Measurements from ENCODE around the gene ITGA2.
"Not testable (repeated sequence)": the region's sequence is repeated elsewhere in the genome, so short reads cannot be mapped to it uniquely, and the experiment has no call there.

ITGA2 gene

GRCh38 chr5:52989025-52989780 lies at the start of gene ITGA2:
Gene ITGA2 (plus strand): TSS chr5:52989352. CDS start chr5:52989469, 117 bp downstream.
- DNase-seq: peak; percentile 90

DNA sequence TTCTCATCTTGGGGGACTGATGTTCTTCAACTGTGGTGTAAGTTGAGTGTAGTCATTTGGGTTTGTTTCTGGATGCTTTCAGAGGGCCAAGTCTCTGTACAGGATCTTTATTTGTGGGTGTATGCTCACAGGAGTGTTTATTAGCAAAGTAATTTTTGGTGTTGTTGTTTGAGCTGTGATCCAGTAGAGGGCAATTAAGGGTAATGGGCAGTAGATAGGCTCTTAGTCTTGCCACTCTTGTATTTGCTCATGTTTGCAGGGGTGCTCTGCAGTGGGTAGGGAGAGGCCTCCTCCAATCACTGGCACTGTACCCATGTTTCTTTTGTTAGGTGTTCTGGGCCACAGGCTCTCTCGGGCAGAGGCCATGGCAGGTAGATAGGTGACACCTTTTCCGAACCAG lies 45.9 kb upstream of the ITGA2 start:
- no peak for DNase-seq

DNA sequence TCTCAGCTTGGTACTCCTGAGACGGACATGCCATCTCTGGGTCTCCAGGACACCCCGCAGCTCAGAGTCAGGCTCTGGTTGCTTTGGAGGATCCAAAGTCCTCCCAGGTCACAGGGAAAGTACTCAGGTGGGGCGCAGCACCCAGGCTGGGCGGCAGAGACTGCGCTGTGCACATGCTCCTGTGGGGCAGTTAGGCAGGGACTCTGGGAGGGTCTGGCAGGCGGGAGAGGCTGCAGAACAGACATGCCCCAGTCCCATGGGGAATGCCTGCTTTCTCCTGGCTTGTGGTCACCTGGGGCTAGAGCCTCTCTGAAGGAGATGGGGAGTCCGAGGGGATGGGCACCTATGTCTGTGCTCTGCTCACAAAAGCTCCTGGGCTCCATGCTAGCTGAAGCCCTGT lies 45.3 kb upstream of the ITGA2 start:
- DNase-seq: no peak

DNA sequence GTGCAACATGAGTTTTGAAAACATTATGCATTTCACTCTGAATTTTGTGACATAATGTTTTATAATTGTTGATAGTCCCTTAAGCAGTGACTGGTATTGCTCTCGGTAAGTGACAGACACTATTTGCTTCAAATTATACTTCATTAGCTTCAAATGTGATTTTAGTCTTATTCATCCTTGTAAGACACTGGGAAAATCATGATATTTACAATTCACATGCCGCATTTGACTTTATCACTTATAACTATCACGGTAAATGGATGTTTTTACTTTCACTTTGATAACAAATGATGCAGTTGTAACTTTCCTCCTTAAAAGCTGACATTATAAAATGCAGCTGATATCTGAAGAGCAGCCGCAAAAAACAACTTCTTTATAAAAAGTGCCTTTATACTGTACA lies 44.1 kb upstream of the ITGA2 start:
- no peak for DNase-seq

DNA sequence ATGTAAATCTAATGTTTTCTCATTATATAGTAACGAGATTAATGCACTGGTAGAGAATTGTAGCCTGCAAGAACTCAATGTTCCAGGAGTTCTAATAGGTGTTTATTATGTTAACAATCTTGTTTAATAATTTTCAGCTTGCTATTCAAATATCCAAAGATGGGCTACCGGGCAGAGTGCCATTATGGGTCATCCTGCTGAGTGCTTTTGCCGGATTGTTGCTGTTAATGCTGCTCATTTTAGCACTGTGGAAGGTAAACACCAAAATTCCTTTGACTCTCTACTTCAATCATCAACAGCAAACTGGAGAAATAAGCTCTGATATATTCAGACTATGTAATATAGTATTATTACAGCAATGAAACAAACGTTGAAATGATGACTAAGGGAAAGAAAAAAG lies 41.9 kb upstream of the ITGA2 start:
- DNase-seq: no peak

DNA sequence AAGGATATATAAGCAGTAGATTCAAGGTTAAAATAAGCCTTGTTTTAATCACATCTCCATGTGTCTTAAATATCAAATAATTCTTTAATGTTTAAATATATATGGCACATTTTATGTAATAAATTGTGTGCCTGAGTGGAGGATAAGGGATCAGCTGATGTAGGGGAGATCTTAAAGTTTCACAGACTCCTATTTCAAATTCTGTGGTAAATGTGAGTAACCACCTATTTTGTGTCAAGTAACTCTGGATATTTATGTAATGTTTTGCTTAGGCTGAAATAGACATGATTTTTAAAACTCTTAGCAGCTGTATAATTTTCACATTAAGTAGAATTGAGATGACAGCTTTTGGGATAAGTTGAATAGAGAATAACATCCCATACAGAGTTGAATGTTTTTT lies 41.3 kb upstream of the ITGA2 start:
- no peak for DNase-seq

- peak; percentile 81 for DNase-seq
Measured at GRCh38 chr5:52948418-52949076, 40.6 kb upstream of the ITGA2 start.

GRCh38 chr5:52950686-52951085 lies 38.5 kb upstream of the ITGA2 start:
- DNase-seq: no peak

GRCh38 chr5:52952483-52952882 lies 36.7 kb upstream of the ITGA2 start:
- DNase-seq: no peak

GRCh38 chr5:52956014-52956413 lies 33.1 kb upstream of the ITGA2 start:
- DNase-seq: no peak

DNA sequence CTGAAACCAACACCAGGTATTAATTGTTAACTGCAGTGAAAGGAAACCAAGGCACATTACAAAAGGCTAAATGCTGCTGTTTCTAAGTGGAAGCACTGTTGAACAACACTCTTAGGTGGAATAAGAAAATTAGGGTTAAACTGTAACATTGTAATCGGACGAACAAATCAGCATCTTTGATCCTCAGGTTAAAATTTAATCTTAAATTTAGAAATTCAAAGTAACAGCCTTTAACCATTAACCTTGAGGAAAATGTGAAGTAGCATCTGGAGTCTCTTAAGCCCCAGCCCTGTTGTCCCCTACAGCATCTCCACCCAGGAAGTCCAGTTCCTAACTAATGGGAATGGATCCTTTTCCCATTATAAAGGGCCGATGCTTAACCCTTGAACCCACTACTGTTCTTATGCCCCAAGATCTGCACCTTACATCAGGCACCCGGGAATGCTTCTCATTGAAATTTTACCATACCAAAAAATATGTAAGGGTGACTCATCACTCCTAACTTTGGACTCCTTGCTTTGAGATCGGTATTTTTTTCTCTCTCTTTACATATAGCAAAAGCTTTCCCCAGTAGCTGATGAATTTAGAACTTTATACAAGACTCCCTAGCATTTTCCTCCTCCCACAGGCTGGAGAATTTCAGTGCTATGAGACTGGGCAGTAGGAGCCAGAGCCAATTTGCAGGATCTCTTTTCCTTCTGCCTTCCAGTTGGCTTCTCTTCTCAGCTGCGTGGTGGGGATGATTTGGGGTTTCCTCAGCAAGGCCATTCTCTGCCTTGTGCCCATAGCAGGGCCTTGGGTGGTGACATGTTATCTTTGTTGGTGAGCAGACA lies 32.0 kb upstream of the ITGA2 start:
- DNase-seq: no peak

DNA sequence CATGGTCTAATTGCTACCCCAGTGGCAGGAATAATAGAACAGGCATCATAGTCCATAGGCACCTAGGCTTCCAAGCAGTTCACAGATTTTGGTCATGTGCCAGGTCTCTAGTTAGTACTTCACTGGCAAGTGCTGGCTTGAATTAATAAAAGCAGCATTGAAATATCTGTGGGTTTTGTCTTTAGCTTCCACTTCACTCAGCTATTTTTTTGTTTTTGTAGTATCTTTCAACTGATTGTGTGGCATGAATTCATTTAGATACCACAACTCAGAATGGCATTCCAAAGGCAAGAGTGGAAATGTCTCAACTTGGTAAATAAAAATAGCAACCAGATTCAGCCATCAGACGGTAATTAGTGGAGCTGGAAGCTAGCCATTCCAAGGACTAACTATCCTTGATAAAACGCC lies 27.9 kb upstream of the ITGA2 start:
- DNase-seq: no peak

- DNase-seq: no peak
Measured at GRCh38 chr5:52963636-52964035, 25.5 kb upstream of the ITGA2 start.

DNA sequence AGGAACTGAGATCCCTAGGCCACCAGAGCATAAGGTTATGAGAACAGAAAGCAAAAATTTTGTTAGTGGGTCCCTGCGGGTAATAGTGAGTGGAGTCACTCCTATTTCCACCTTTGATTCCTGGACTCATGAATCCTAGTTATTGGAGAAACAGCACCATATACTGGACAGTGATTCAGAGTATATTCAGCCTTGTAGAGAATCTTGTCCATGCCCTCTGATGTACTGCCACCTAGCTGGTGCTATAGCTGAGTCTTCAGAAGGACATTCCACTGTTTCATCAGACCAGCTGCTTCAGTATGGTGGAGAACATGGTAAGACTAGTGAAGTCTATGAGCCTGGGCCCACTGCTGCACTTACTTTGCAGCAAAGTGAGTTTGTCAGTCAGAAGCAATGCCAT lies 25.0 kb upstream of the ITGA2 start:
- DNase-seq: no peak

GRCh38 chr5:52976157-52976556 lies 13.0 kb upstream of the ITGA2 start:
- DNase-seq: not testable (repeated sequence)

GRCh38 chr5:52977264-52977897 lies 11.8 kb upstream of the ITGA2 start:
- no peak for DNase-seq

DNA sequence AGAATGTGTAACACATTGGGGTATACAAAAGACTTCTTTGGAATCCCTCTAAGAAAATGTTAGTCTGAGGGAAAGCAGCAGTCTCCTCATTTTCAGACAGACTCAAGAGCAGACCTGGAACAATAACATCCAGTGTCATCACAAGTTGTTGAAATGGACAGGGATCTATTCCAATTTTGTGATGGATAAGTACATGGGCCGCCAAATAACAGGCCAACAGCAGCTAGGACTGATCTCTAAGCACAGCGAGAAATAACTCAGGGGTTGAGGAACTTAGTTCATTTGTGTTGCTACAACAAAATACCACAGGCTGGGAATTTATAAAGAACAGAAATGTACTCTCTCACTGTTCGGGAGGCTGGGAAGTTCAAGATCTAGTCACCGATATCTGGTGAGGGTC lies 7.6 kb upstream of the ITGA2 start:
- DNase-seq: no peak

- no peak for DNase-seq
Measured at GRCh38 chr5:52983731-52984636, 5.2 kb upstream of the ITGA2 start.

DNA sequence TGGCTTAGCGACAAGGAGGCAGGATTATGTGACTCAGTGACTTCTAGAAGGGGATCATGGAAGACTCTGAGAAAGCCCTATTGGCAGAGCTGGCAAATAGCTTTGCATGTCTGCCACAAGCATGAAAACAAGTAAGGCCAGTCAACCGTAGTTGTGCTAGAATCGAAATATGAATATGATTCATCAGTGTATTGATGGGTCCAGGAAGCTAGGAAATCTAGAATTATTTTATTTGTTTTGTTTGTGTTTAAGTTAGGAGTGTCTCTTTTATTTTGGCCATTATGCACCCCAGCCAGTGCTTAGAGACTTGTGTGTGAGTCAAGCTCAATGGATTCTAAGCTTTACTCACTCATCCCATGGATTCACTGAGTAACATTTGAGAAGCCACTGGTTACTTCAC lies 3.8 kb upstream of the ITGA2 start:
- no peak for DNase-seq

GRCh38 chr5:52987711-52988331 lies 1.3 kb upstream of the ITGA2 start:
- peak; percentile 89 for DNase-seq

- DNase-seq: no peak
Measured at GRCh38 chr5:52988335-52989024, 672 bp upstream of the ITGA2 start.
